Renal cortex interstitium (tissue), 11 donors: ENCODE data around the gene KIF1A. TPM values are rescaled to one million over a fixed set of nuclear protein-coding genes. Genes with fewer than 3 reads are reported as not detected.
"Not testable (repeated sequence)": the region's sequence is repeated elsewhere in the genome, so short reads cannot be mapped to it uniquely, and the experiment has no call there.

Source experiments
- DNase-seq, 11 donors: peaks; one replicate each; pipeline ENCODE4 v3.0.0-alpha.2; 2013; ENCODE audit warnings: low read depth in 9 of 11, low spot score in 4 of 11; ENCODE audit errors: extremely low read depth in 1 of 11
- polyA plus RNA-seq, 3 donors: library from polyadenylated mRNA; unstranded; fragments of 120-200 nt; gene quantifications; one replicate each; pipeline ENCODE4 v1.2.1, GENCODE V29; 2013; ENCODE audit not compliant: insufficient read length in 3 of 3

Gene KIF1A
- polyA plus RNA-seq, 3 donors = 10.7 to 14.0 (median 11.4) TPM

DNA sequence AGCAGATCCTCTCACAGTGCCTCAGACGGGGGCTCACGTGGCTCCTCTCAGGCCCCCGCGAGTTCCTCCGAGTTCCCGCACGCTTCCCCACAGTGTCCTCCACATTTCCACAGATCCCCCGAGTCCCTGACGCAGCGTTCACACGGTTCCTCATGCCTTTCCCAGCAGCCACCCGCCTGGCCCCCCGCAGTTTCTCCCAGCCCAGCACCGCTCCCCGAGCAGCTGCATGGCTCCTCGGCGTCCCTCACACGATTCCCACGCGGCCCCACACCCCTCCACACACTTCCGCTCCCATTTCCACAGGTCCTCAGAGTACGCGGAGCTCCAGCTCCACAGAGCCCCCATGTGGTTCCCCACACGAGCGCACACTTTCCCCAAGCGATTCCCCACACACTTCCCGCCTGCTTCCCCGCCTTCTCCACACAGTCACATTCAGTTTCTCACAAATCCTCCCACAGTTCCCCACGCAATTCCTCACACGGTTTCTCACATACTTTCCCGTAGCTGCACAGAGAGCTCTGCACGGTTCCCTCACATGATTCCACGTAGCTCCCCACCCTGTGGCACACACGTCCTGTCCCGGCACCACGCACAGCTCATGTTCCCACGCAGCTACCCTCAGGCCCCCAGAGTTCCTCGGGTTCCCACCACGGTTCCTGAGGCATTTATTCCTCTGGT lies 39.9 kb downstream of the KIF1A start:
- DNase-seq = no peak

- DNase-seq = not testable (repeated sequence)
Measured at GRCh38 chr2:240779250-240779832, 40.7 kb downstream of the KIF1A start.

- no peak for DNase-seq
Measured at GRCh38 chr2:240778426-240778825, 41.6 kb downstream of the KIF1A start.

- no peak for DNase-seq
Measured at GRCh38 chr2:240777456-240778212, 42.4 kb downstream of the KIF1A start.

DNA sequence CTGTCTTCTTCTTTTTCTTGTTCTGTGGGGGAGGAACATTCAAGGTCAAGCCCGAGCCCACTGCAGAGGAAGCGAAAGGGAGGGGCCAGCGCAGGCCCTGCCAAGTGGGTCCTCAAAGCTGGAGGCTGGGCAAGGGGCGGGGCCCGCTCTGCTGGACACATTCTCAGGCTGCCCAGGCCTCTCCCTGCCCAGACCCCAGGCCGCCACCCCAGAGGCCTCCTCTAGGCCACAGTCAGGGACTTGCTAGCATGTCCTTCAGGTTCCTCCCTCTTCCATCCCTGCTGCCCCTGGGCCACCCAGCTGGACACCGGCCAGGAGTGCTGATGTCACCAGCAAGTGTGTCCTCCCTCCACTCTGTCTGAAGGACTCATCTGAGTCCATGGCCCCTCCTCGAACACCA lies 44.1 kb downstream of the KIF1A start:
- DNase-seq = peak in 7 of 11 donors; percentile 25 to 51 (median 45)

GRCh38 chr2:240774856-240775255 lies 45.2 kb downstream of the KIF1A start:
- no peak for DNase-seq

DNA sequence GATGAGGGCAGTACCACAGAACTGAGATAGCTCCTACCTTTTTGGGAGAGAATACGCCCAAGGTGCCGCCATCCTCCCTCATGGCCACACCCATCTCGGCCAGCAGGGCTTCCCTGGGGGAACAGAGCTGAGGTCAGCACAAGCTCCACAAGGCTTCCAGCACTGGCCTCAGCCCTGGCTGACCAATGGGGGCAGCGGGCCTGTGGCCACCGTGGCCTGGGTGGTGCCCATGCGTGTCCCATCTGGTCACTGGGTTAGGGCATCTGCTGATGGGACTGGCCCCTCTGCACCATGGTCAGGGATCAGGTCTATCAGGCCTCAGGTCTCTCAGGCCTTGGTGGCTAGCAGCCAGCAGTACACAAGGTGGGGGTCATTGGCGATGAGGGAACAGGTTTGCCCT lies 50.9 kb downstream of the KIF1A start:
- no peak for DNase-seq

DNA sequence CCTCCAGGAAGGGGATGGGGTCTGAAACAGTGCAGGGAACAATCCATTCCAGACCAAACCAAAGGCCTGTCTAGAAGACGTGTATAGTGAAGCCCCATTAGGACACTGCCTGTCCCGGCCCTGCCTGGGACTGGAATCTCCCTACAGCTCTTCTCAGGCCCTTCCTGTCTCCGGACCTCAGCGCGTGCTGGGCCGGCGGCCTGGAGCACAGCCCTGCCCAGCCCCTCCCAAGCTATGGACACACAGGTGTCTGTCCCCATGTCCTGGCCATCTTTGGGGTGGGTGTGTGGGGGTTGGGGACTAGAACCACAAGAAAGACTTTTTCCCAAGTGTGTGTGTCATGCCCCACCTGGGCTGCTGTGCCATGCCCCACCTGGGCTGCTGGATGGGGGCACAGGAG lies 51.8 kb downstream of the KIF1A start:
- no peak for DNase-seq

GRCh38 chr2:240767341-240767740 lies 52.7 kb downstream of the KIF1A start:
- no peak for DNase-seq

GRCh38 chr2:240766072-240766471 lies 53.9 kb downstream of the KIF1A start:
- no peak for DNase-seq

GRCh38 chr2:240765007-240765406 lies 55.0 kb downstream of the KIF1A start:
- DNase-seq = no peak

DNA sequence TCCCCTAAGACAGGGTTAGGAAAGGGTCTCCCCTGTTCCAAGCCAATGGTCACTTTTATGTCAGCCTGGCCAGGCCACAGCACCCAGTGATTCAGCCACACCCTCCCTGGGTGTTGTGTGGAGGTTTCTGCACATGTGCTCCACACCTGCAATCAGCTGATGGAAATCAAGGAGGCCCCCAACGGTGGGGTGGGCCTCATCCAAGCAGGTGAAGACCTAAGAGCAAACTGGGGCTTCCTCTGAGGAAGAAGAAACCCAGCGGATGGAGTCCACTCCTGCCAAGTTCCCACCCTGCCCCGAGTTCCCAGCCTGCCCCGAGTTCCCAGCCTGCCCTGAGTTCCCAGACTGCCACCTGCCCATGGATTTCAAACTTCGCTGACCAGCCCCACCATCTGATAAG lies 55.4 kb downstream of the KIF1A start:
- DNase-seq = no peak

DNA sequence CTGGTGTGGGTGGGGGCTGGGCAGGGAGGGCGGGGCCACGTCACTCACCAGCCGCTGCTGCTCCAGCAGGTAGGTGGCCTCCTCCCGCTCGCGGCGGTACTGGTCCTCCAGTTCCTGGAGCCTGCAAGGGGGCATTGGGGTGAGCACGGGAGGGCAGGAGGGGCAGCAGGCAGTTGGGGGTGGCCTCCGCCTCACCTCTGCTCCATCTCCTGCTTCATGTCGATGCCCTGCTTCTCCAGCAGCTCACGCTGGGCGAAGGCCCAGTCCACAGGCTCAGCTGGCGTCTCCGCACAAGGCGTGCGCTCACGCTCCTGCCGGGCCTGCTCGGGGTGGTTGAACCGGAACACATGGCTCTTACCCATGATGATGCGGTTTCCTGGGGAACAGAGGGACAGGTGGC lies 57.0 kb downstream of the KIF1A start:
- DNase-seq = no peak

- no peak for DNase-seq
Measured at GRCh38 chr2:240762249-240762648, 57.8 kb downstream of the KIF1A start.

GRCh38 chr2:240760576-240761246 lies 59.3 kb downstream of the KIF1A start:
- DNase-seq = no peak

- no peak for DNase-seq
Measured at GRCh38 chr2:240760121-240760520, 59.9 kb downstream of the KIF1A start.

DNA sequence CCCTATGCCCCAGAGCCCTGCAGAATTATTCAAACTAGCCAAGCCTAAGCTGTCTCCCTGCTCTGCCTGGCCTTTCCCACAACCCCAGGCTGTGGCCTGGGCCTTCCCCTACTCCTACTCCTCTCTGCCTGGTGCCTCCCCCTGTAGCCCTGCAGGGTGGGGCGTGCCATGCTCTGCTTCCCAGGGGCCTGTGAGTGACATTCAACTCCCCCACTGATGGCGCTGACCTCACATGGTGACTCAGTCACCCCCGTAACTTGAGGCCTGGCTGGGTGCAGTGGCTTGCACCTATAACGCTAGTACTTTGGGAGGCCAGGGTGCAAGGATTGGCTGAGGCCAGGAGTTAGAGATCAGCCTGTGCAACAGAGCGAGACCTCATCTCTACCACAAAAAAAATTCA lies 60.6 kb downstream of the KIF1A start:
- DNase-seq = peak in 1 of 11 donors; percentile 15

- peak in 1 of 11 donors; percentile 23 for DNase-seq
Measured at GRCh38 chr2:240757086-240757614, 62.9 kb downstream of the KIF1A start.

GRCh38 chr2:240752209-240752608 lies 67.8 kb downstream of the KIF1A start:
- DNase-seq = no peak

DNA sequence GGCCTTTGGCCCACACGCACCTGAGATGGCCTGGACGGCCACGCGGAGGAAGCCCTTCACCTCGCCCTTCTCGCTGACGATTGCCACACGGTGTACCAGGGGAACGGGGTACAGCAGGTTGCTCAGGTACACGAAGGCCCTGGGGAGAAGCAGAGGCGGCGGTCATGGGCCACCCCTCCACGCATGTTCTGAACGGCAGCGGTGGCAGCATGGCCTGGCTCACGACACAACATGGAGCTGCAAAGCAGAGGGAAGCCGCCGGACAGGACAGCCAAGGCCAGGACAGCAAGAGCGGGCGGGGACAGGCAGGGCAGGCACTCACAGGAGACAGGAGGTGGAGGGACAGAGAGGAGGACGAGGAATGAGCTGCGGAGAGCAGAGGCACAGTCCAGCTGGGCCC lies 69.6 kb downstream of the KIF1A start:
- no peak for DNase-seq
